SK-N-MC (cell line): ENCODE results near the gene MKRN1.

Experiments
- EZH2 ChIP-seq: fragments of 200-600 bp; sonication (generic); IDR thresholded peaks from one replicate; pipeline ENCODE4 v1.6.1; 2017; ENCODE audit warnings: antibody characterized with exemption
- FOXP2 ChIP-seq: optimal IDR thresholded peaks from 2 replicates; pipeline ENCODE3; 2011; ENCODE audit warnings: mild to moderate bottlenecking, moderate library complexity; ENCODE audit not compliant: insufficient read depth; ENCODE audit errors: extremely low read length, control extremely low read depth
- POLR2AphosphoS5 ChIP-seq: IDR thresholded peaks from 2 replicates; pipeline ENCODE4 v1.6.1; 2012; ENCODE audit warnings: mild to moderate bottlenecking, low read depth, low read length, borderline replicate concordance

DNA sequence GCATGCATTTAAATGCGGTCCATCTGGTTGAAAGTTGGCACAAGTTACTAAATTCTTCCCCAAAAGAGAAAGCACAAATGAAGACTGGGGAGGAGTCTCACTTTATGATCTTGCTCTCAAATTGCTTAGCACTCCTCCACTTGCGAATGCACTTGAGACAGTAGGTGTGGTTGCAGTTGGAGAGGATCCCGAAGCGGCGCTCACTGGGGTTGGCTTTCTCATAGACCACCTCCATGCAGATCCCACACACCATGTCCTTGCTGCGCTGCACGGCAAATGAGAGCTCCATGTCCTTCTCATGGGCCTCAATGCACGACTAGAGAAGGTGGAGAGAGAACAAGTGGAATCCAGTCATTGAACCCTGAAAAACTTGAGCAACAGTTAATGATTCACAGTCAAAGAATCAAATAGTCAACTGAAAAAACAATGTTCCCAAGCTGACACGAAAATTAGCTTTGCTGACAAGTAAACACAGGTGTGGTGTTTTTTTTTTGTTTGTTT, 22.7 kb downstream of the MKRN1 start:
- TF ChIP-seq EZH2 (no peak), POLR2AphosphoS5 (no peak), FOXP2 (no peak)
